A172 (cell line): ENCODE data around the gene ELOVL7. TPM values are rescaled to one million over a fixed set of nuclear protein-coding genes. Genes with fewer than 3 reads are reported as not detected.
"Not testable (repeated sequence)": the region's sequence is repeated elsewhere in the genome, so short reads cannot be mapped to it uniquely, and the experiment has no call there.

Experiments
- DNase-seq: peaks from one replicate; pipeline ENCODE4 v3.0.0-alpha.2; 2015; ENCODE audit warnings: low spot score
- total RNA-seq: library from RNA; depleted of rRNA; stranded (reverse); fragments of >200 nt; shearing (Covaris generic); gene quantifications from 2 replicates; pipeline ENCODE4 v1.2.3, GENCODE V29; 2014

Gene ELOVL7
- total RNA-seq, 1 experiment from 2014 or later: 7.2 TPM

GRCh38 chr5:60830581-60831127 lies 13.4 kb downstream of the ELOVL7 start:
- DNase-seq: no peak

- no peak for DNase-seq
Observed at GRCh38 chr5:60829490-60830266, 14.4 kb downstream of the ELOVL7 start.

GRCh38 chr5:60827201-60827600 lies 16.9 kb downstream of the ELOVL7 start:
- no peak for DNase-seq

DNA sequence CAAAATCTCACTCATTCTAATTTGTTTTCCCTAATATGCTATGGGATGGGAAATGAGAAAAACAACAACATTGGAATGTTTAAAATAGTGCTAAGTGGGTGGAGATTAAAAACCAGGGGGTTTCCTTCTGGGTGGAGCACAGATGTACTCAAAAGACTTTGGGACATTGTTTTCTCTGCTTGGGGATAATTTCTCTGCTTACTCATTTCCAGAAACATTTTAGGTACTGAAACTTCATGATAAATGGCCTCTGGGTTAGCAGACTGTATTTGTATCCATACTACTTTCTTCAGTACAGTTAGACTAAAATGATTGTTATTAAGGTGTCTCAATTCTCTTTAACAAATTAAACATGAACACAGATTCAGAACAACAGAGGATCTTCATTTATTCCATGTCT lies 17.4 kb downstream of the ELOVL7 start:
- DNase-seq: no peak

DNA sequence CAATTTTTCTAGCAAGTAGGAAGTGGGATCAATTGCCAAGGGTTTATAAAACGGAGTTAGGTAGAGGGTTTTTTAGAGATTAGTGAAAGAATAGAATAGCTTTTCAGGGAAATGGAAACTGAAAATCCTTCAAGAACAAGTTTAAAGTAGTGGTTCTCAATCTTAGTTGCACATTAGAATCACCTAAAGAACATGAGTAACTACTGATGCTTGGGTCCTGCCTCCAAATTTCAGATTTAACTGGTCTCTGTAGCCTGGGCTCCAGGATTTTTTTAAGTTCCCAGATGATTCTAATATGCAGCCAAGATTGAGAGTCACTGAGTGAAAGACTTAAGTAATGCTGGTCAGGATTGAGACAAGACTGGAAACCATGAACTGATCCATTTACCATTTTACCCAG lies 20.5 kb downstream of the ELOVL7 start:
- DNase-seq: no peak

DNA sequence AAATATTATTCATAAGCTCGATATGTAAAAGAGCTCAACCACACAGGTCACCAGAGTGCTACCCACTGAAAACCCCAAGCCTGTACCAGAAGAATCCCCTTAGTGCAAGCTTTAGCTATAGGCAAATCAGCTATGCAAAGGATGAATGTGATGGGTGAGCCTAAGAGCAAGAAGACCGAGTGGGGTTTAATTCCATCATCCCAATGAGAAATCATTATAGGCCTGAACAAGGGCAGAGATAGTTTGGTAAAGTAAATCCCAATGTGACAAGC lies 21.8 kb downstream of the ELOVL7 start:
- no peak for DNase-seq

DNA sequence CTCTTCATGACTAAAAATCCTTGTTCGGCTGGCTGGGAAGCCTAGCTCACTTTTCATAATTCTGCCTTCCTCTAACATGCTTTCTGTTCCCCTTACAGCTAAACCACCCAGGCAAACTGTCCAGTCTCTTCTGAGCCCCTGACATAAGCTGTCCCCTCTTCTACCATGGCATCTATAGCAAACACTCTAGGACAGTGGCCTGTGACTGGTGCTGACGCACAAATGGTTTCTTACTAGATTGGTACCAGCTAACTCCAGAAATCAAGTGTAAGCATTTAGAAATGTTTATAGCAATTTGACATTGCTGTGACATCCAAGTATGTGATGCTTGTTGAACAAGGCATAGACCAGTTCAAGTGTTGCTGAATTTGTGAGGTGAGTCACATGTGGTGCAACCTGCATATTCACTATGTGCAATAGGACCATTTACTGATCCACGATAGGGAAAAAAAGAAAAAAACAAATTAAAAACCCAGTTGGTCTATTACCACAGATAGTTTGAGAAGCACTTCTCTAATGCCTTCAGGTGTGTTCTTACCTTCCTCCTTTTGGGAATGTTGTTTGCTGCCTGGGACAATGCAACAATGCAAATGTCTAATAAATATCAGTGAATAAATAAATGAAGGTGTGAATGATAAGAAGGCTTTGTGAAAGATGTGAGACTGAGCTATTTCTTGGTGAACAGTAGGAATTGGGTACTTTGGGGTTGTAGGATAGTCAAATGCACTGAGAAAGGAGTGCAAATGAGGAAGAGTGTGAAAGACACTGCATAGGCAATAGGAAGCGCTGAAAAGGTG lies 22.4 kb downstream of the ELOVL7 start:
- DNase-seq: no peak

- DNase-seq: no peak
Observed at GRCh38 chr5:60820593-60821487, 23.2 kb downstream of the ELOVL7 start.

DNA sequence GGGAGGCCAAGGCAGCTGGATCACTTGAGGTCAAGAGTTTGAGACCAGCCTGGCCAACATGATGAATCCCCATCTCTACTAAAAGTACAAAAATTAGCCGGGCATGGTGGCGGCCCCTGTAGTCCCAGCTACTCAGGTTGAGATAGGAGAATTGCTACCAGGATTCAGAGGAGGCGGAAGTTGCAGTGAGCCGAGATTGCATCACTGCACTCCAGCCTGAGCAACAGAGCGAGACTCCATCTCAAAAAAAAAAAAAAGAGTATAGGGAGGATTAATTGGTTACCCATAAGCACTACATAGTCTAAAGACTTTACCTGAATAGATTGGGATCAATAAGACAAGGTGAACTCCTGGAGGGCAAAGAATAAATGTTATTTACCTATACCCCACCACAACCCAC lies 27.9 kb downstream of the ELOVL7 start:
- not testable (repeated sequence) for DNase-seq

DNA sequence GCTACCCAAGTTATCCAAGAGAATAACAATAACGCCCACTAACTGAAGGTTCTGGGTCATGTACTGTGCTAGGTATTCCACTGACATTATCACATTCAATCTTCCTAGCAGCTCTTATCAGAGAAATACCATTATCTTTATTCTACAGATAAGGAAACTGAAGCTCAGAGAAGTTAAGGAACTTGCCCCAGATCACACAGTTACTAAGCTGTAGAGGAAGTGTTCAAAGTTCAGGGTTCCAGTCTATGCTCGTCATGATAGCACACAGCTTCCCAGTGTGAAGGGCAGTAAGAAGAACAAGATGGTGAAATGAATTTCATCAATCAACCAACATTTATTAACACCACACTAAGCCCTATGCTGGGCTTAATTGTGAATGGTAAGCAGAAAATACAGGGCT lies 29.6 kb downstream of the ELOVL7 start:
- DNase-seq: no peak

GRCh38 chr5:60812426-60812825 lies 31.6 kb downstream of the ELOVL7 start:
- DNase-seq: no peak

DNA sequence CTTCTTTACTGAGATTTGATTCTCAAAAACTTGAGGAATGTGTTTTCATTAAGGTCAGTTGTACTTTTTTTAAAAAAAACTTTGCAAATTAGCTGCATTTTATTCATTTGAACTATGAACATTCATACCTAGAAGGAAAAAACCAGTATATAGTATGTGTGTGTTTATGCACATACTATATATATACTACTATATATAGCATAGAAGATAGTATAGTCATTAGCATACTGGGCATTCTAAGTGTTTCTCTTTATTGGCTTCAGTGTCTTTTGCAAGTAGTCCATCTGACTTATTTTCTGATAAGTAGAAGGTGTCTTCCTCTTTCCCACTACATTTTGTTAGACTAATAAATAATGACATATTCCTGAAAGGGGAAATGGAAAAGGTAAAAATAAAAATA lies 33.0 kb downstream of the ELOVL7 start:
- DNase-seq: no peak

- DNase-seq: no peak
Observed at GRCh38 chr5:60810438-60811085, 33.5 kb downstream of the ELOVL7 start.

DNA sequence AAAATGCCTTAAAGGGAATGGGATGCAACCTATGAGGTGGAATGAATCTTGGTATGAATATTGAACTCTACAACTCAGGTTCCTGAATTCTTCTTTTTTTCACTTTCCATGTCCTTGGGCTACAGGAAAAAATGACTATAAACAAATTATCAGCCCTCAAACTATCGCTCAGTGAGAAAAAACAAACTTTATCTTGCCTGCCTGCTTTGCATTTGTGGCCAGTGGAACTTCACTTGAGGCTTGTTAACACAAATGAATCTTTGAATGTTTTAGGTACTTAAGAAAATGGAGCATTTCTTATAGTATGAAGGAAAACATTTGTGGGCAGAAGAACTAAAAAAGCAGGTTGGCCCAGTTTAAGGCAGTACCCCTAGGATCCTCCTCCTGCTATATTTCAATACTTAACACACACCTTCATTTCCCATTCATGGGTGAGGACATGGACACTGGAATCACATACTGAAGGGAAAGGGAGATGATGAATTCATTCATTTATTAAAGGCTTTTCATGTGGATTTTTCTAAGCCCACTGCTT lies 34.1 kb downstream of the ELOVL7 start:
- DNase-seq: no peak

- DNase-seq: no peak
Observed at GRCh38 chr5:60806591-60807243, 37.4 kb downstream of the ELOVL7 start.

GRCh38 chr5:60805463-60805862 lies 38.6 kb downstream of the ELOVL7 start:
- DNase-seq: no peak

DNA sequence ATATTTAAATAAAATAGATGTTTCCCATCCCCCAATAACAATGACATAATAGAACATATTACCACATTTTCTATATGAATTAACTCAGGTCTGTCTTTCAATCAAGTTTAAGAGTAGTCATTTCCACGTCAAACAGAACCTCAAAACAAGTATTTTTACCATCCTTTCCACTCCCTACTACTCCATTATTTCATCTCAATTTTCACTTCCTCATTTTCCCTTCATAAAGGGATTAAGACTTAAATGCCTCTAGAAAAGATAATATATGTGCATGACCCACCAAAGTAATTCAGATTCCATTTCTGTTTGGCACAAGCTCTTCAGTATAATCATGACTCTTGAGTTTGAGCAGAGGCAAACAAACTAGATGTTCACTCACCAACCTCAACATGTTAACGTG lies 40.4 kb downstream of the ELOVL7 start:
- DNase-seq: no peak

DNA sequence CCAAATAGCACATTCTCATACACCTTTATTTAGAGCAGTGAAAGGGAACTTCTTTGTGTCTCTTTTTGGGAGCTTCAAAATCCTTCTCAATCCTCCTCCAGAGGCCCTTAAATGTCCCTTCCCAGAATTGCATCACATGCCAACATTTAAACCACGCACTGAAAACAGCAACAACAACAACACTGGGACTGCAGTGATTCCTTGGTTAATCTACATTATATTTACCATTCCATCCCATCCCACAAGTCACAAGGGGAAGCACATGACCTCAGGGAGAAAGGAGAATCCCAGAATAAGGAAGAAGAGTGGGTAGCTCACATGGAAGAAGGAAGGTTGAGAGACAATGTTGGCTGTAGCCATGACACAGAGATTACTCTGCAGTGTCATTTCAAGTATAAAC lies 41.1 kb downstream of the ELOVL7 start:
- no peak for DNase-seq

- no peak for DNase-seq
Observed at GRCh38 chr5:60802226-60802625, 41.8 kb downstream of the ELOVL7 start.

DNA sequence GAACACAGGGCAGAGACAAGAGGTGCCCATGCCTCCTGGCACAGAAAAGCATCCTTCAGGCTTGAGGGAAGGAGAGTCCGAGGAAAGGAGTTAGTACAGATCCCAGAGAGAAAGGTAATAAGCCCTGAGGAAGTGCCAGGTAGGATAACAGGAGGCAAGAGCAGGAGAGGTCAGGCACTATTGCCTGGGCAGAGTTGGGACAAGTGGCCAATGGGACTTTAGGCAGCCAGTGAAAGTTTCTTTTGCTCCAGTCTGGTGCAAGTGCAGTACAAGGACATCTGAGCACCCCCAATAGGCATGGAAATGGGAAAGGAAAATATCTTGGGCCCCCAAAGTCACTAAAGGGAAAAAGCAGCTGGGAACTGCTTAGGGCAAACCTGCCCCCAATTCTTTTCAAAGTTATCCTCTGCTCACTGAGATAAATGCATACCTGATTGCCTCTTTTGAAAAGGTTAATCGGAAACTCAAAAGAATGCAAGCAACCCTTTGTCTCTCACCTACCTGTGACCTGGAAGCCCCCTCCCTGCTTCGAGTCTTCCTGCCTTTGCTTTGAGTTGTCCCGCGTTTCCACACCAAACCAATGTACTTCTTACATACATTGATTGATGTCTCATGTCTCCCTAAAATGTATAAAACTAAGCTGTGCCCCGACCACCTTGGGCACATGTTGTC lies 46.5 kb downstream of the ELOVL7 start:
- DNase-seq: no peak
